HG03342 (cell line): ENCODE results near the gene GLI3.

Experiments used
- ATAC-seq: cut with Tn5 transposase; IDR thresholded peaks from one replicate; pipeline ENCODE4 v1.9.1; 2021; ENCODE audit warnings: mild to moderate bottlenecking, moderate library complexity; ENCODE audit not compliant: unreplicated experiment

The GLI3 gene

GRCh38 chr7:42236976-42237810 is at the start of gene GLI3:
Gene GLI3, minus strand, starts transcription at chr7:42237209. Its CDS starts 13,956 bp downstream, at chr7:42223253.
- ATAC-seq: peak; percentile 72

- no peak for ATAC-seq
Observed at GRCh38 chr7:42285383-42285824, 48.4 kb upstream of the GLI3 start.

GRCh38 chr7:42283553-42283952 is 46.5 kb upstream of the GLI3 start:
- ATAC-seq: no peak

GRCh38 chr7:42278344-42278743 is 41.3 kb upstream of the GLI3 start:
- no peak for ATAC-seq

- ATAC-seq: no peak
Observed at GRCh38 chr7:42274053-42274452, 37.0 kb upstream of the GLI3 start.

GRCh38 chr7:42272793-42273665 is 36.0 kb upstream of the GLI3 start:
- no peak for ATAC-seq

- no peak for ATAC-seq
Observed at GRCh38 chr7:42269161-42269560, 32.2 kb upstream of the GLI3 start.

GRCh38 chr7:42264702-42265101 is 27.7 kb upstream of the GLI3 start:
- no peak for ATAC-seq

- no peak for ATAC-seq
Observed at GRCh38 chr7:42263971-42264370, 27.0 kb upstream of the GLI3 start.

- ATAC-seq: no peak
Observed at GRCh38 chr7:42262964-42263363, 26.0 kb upstream of the GLI3 start.

GRCh38 chr7:42254217-42254616 is 17.2 kb upstream of the GLI3 start:
- no peak for ATAC-seq

GRCh38 chr7:42253316-42253715 is 16.3 kb upstream of the GLI3 start:
- no peak for ATAC-seq

- no peak for ATAC-seq
Observed at GRCh38 chr7:42250411-42250810, 13.4 kb upstream of the GLI3 start.

- ATAC-seq: no peak
Observed at GRCh38 chr7:42248579-42248978, 11.6 kb upstream of the GLI3 start.

- no peak for ATAC-seq
Observed at GRCh38 chr7:42247301-42247700, 10.3 kb upstream of the GLI3 start.

GRCh38 chr7:42244828-42245227 is 7.8 kb upstream of the GLI3 start:
- ATAC-seq: no peak

- ATAC-seq: no peak
Observed at GRCh38 chr7:42242381-42242780, 5.4 kb upstream of the GLI3 start.

GRCh38 chr7:42241424-42241823 is 4.4 kb upstream of the GLI3 start:
- no peak for ATAC-seq

- ATAC-seq: no peak
Observed at GRCh38 chr7:42240416-42240815, 3.4 kb upstream of the GLI3 start.

GRCh38 chr7:42238709-42239366 is 1.8 kb upstream of the GLI3 start:
- ATAC-seq: no peak

- ATAC-seq: peak; percentile 4
Observed at GRCh38 chr7:42237811-42238541, 967 bp upstream of the GLI3 start.
